Measurements from ENCODE around the gene TMEM247.

DNA sequence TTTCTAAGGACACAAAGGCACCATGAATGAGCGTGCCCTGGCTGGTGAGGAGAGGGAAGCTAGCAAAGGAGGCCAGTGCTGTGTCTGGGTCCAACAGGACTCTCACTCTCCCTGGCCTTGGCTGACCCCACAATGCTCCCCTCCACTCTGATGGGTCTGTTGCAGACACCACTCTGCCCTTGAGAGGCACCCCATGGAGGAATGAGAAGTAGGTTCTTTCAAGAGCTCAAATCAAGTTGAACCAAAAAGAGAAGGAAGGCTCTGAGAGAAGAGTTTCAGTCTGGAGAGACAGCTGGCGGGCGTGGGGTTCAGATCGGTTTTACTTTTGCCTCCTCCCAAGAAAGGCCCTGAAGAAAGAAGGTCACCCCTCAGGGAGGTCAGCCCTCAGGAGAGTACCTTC, 18.4 kb downstream of the TMEM247 start:
- TF ChIP-seq POLR2A (IDR thresholded peaks at IDR 0.05) = no peak
- TF ChIP-seq, protein P1, sequence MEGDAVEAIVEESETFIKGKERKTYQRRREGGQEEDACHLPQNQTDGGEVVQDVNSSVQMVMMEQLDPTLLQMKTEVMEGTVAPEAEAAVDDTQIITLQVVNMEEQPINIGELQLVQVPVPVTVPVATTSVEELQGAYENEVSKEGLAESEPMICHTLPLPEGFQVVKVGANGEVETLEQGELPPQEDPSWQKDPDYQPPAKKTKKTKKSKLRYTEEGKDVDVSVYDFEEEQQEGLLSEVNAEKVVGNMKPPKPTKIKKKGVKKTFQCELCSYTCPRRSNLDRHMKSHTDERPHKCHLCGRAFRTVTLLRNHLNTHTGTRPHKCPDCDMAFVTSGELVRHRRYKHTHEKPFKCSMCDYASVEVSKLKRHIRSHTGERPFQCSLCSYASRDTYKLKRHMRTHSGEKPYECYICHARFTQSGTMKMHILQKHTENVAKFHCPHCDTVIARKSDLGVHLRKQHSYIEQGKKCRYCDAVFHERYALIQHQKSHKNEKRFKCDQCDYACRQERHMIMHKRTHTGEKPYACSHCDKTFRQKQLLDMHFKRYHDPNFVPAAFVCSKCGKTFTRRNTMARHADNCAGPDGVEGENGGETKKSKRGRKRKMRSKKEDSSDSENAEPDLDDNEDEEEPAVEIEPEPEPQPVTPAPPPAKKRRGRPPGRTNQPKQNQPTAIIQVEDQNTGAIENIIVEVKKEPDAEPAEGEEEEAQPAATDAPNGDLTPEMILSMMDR (IDR thresholded peaks at IDR 0.05) = no peak

Measured in testis (tissue), 2 donors.